BJ (cell line): ENCODE results near the gene CLECL1. TPM values are rescaled to one million over a fixed set of nuclear protein-coding genes. Genes with fewer than 3 reads are reported as not detected.
"Not testable (repeated sequence)": the region's sequence is repeated elsewhere in the genome, so short reads cannot be mapped to it uniquely, and the experiment has no call there.

Experiments
- CTCF ChIA-PET: fragments of 350-600 bp; formaldehyde crosslinking; extraction: SDS; loops from one replicate; lab custom pipeline; 2021; ENCODE audit warnings: antibody characterized with exemption, inconsistent platforms; lab: Yijun Ruan, JAX
- POLR2A ChIA-PET: fragments of 300-600 bp; sonication (Branson Sonifier 250); formaldehyde crosslinking; extraction: SDS; loops from one replicate; lab custom pipeline; 2021; ENCODE audit warnings: antibody characterized with exemption; lab: Charles Lee
- DNase-seq: peaks from one replicate; pipeline ENCODE4 v3.0.0-alpha.2; 2011; ENCODE audit warnings: low read depth
- H3K27me3 ChIP-seq: 2 replicates; pipeline ENCODE4 v1.6.0; 2011; ENCODE audit warnings: low read length; ENCODE audit not compliant: control insufficient read depth, insufficient read depth
- H3K36me3 ChIP-seq: 2 replicates; pipeline ENCODE4 v1.5.1; 2011; ENCODE audit warnings: low read length; ENCODE audit not compliant: control insufficient read depth, insufficient read depth
- H3K4me3 ChIP-seq: 2 replicates; pipeline ENCODE4 v1.5.1; 2011; ENCODE audit warnings: low read depth, mild to moderate bottlenecking, control low read depth, low read length
- CTCF ChIP-seq: IDR thresholded peaks from 2 replicates; pipeline ENCODE4 v1.5.1; 2011; ENCODE audit warnings: low read depth, mild to moderate bottlenecking, control low read depth, inconsistent platforms, low read length, moderate library complexity; ENCODE audit not compliant: insufficient read depth
- polyA plus RNA-seq: library from polyadenylated mRNA; depleted of rRNA; stranded (reverse); fragments of >200 nt; gene quantifications from 2 replicates; pipeline ENCODE4 v1.2.3, GENCODE V29; 2011

Gene CLECL1
- polyA plus RNA-seq, 1 experiment: not detected

- Histone ChIP-seq H3K4me3 (no peak overlapping the region), H3K27me3 (no peaks in the 10 kb centered on the region), H3K36me3 (no peaks in the 10 kb centered on the region)
- no peak for DNase-seq
- ChIA-PET POLR2A (no interaction called here), CTCF (interaction anchor here (1.5 to 1.9 kb wide), 4 partner anchors 7 to 67 kb away, joined by 3 to 14 read pairs (median 5); no protein-coding TSS in a partner anchor)
- no peak for TF ChIP-seq CTCF
Observed at GRCh38 chr12:9700606-9700956, 32.3 kb downstream of the CLECL1 start.

GRCh38 chr12:9699898-9700605 is 32.8 kb downstream of the CLECL1 start:
- CTCF ChIA-PET: interaction anchor here (0.6 to 1.9 kb wide), 5 partner anchors 8 to 67 kb away, joined by 3 to 14 read pairs (median 4); no protein-coding TSS in a partner anchor
- no peak for DNase-seq
- no peak for TF ChIP-seq CTCF
- POLR2A ChIA-PET: no interaction called here
- H3K4me3 ChIP-seq: no peak overlapping the region
- no peaks in the 10 kb centered on the region for H3K36me3 ChIP-seq
- H3K27me3 ChIP-seq: no peaks in the 10 kb centered on the region

- ChIA-PET CTCF (interaction anchor here (0.6 to 1.9 kb wide), 5 partner anchors 9 to 66 kb away, joined by 3 to 14 read pairs (median 4); no protein-coding TSS in a partner anchor), POLR2A (no interaction called here)
- TF ChIP-seq CTCF: no peak
- Histone ChIP-seq H3K27me3 (no peaks in the 10 kb centered on the region), H3K36me3 (no peaks in the 10 kb centered on the region), H3K4me3 (no peak overlapping the region)
- no peak for DNase-seq
Observed at GRCh38 chr12:9699269-9699897, 33.5 kb downstream of the CLECL1 start.

- Histone ChIP-seq H3K27me3 (no peaks in the 10 kb centered on the region), H3K36me3 (no peaks in the 10 kb centered on the region), H3K4me3 (no peak overlapping the region)
- POLR2A ChIA-PET: no interaction called here
- TF ChIP-seq CTCF: no peak
- no peak for DNase-seq
- CTCF ChIA-PET: interaction anchor here (1.4 to 1.9 kb wide), 3 partner anchors 9 to 65 kb away, joined by 7 to 14 read pairs (median 8); no protein-coding TSS in a partner anchor
Observed at GRCh38 chr12:9698681-9699080, 34.2 kb downstream of the CLECL1 start.

GRCh38 chr12:9697619-9698018 is 35.3 kb downstream of the CLECL1 start:
- ChIA-PET CTCF (interaction anchor here (0.7 to 1.4 kb wide), 3 partner anchors 11 to 42 kb away, joined by 3 to 8 read pairs (median 3); no protein-coding TSS in a partner anchor), POLR2A (no interaction called here)
- H3K27me3 ChIP-seq: no peaks in the 10 kb centered on the region
- no peak overlapping the region for H3K4me3 ChIP-seq
- DNase-seq: no peak
- TF ChIP-seq CTCF: no peak
- no peaks in the 10 kb centered on the region for H3K36me3 ChIP-seq

- H3K36me3 ChIP-seq, DNase-seq, POLR2A ChIA-PET, H3K27me3 ChIP-seq, H3K4me3 ChIP-seq: not testable (repeated sequence)
- CTCF ChIA-PET: interaction anchor here (1.4 kb wide), 1 partner anchor 13 kb away, joined by 4 read pairs; no protein-coding TSS in a partner anchor
Observed at GRCh38 chr12:9695661-9696060, 37.2 kb downstream of the CLECL1 start.

GRCh38 chr12:9695150-9695549 is 37.7 kb downstream of the CLECL1 start:
- H3K27me3 ChIP-seq, POLR2A ChIA-PET, H3K36me3 ChIP-seq, DNase-seq, H3K4me3 ChIP-seq: not testable (repeated sequence)
- CTCF ChIA-PET: interaction anchor here (1.4 kb wide), 1 partner anchor 14 kb away, joined by 4 read pairs; no protein-coding TSS in a partner anchor
